H9 (cell line): ENCODE data around the gene OR2D2. TPM values are rescaled to one million over a fixed set of nuclear protein-coding genes. Genes with fewer than 3 reads are reported as not detected.

Source experiments
- DNase-seq: peaks from one replicate; pipeline ENCODE4 v3.0.0-alpha.2; 2017
- H2AFZ ChIP-seq: one replicate; pipeline ENCODE4 v1.6.1; 2013; ENCODE audit warnings: mild to moderate bottlenecking, low read length, control low read depth, moderate library complexity
- H2AK5ac ChIP-seq: 2 replicates; pipeline ENCODE4 v1.6.1; 2013; ENCODE audit warnings: low read length, control low read depth, mixed read lengths; ENCODE audit not compliant: insufficient read length
- H2BK120ac ChIP-seq: one replicate; pipeline ENCODE4 v1.6.1; 2013; ENCODE audit warnings: low read depth, mild to moderate bottlenecking, low read length, control low read depth, inconsistent platforms; ENCODE audit not compliant: poor library complexity, severe bottlenecking
- H2BK12ac ChIP-seq: 2 replicates; pipeline ENCODE4 v1.6.1; 2013; ENCODE audit warnings: low read length, control low read depth, mixed read lengths, low read depth; ENCODE audit not compliant: insufficient read length
- H2BK15ac ChIP-seq: 2 replicates; pipeline ENCODE4 v1.6.1; 2013; ENCODE audit warnings: low read depth, low read length, control low read depth
- H2BK20ac ChIP-seq: one replicate; pipeline ENCODE4 v1.6.1; 2013; ENCODE audit warnings: low read depth, mild to moderate bottlenecking, low read length, control low read depth, inconsistent platforms; ENCODE audit not compliant: poor library complexity, severe bottlenecking
- H2BK5ac ChIP-seq: 2 replicates; pipeline ENCODE4 v1.6.1; 2013; ENCODE audit warnings: low read length, control low read depth, mixed read lengths; ENCODE audit not compliant: insufficient read length
- H3K14ac ChIP-seq: 2 replicates; pipeline ENCODE4 v1.6.1; 2013; ENCODE audit warnings: low read length, control low read depth; ENCODE audit not compliant: insufficient read depth
- H3K18ac ChIP-seq: 2 replicates; pipeline ENCODE4 v1.6.1; 2013; ENCODE audit warnings: low read depth, mild to moderate bottlenecking, mixed read lengths, low read length, control low read depth; ENCODE audit not compliant: insufficient read length
- H3K23ac ChIP-seq: 2 replicates; pipeline ENCODE4 v1.6.1; 2013; ENCODE audit warnings: low read length, control low read depth, mixed read lengths, low read depth; ENCODE audit not compliant: insufficient read length
- H3K23me2 ChIP-seq: 2 replicates; pipeline ENCODE4 v1.6.1; 2013; ENCODE audit warnings: low read depth, mild to moderate bottlenecking, mixed read lengths, low read length, control low read depth; ENCODE audit not compliant: insufficient read length, poor library complexity, severe bottlenecking
- H3K27ac ChIP-seq: 2 replicates; pipeline ENCODE4 v1.5.1; 2013; ENCODE audit warnings: low read length, control low read depth, mixed read lengths, low read depth; ENCODE audit not compliant: insufficient read length
- H3K27me3 ChIP-seq: 2 replicates; pipeline ENCODE4 v1.6.1; 2013; ENCODE audit warnings: low read length, control low read depth, inconsistent platforms; ENCODE audit not compliant: insufficient read depth
- H3K4ac ChIP-seq: 2 replicates; pipeline ENCODE4 v1.6.1; 2013; ENCODE audit warnings: low read depth, mild to moderate bottlenecking, control low read depth, inconsistent platforms, low read length, moderate library complexity
- H3K4me1 ChIP-seq: 2 replicates; pipeline ENCODE4 v1.6.1; 2013; ENCODE audit warnings: low read length, control low read depth, inconsistent platforms; ENCODE audit not compliant: insufficient read depth
- H3K4me2 ChIP-seq: 2 replicates; pipeline ENCODE4 v1.6.1; 2013; ENCODE audit warnings: low read length, control low read depth, mixed read lengths; ENCODE audit not compliant: insufficient read length, insufficient read depth
- H3K56ac ChIP-seq: 2 replicates; pipeline ENCODE4 v1.6.1; 2013; ENCODE audit warnings: low read depth, mild to moderate bottlenecking, mixed read lengths, low read length, control low read depth; ENCODE audit not compliant: insufficient read length
- H3K79me1 ChIP-seq: 2 replicates; pipeline ENCODE4 v1.6.1; 2013; ENCODE audit warnings: low read depth, mild to moderate bottlenecking, moderate library complexity, low read length, control low read depth, inconsistent platforms; ENCODE audit not compliant: insufficient read depth, poor library complexity, severe bottlenecking
- H3K79me2 ChIP-seq: 2 replicates; pipeline ENCODE4 v1.6.1; 2013; ENCODE audit warnings: low read length, control low read depth, inconsistent platforms; ENCODE audit not compliant: insufficient read depth
- H3K9ac ChIP-seq: 2 replicates; pipeline ENCODE4 v1.6.1; 2013; ENCODE audit warnings: low read length, control low read depth, mixed read lengths; ENCODE audit not compliant: insufficient read length; ENCODE audit errors: extremely low read depth
- H3K9me3 ChIP-seq: one replicate; pipeline ENCODE4 v1.6.1; 2013; ENCODE audit warnings: low read depth, low read length, inconsistent platforms; ENCODE audit not compliant: control insufficient read depth
- H3T11ph ChIP-seq: one replicate; pipeline ENCODE4 v1.6.1; 2013; ENCODE audit warnings: mild to moderate bottlenecking, low read length, control low read depth, inconsistent platforms
- H4K20me1 ChIP-seq: one replicate; pipeline ENCODE4 v1.6.1; 2013; ENCODE audit not compliant: control insufficient read depth, insufficient read length, insufficient read depth
- H4K5ac ChIP-seq: 2 replicates; pipeline ENCODE4 v1.6.1; 2013; ENCODE audit warnings: low read depth, mild to moderate bottlenecking, mixed read lengths, low read length, control low read depth; ENCODE audit not compliant: insufficient read length
- H4K8ac ChIP-seq: replicated peaks from 2 replicates; pipeline ENCODE4 v1.6.1; 2013; ENCODE audit warnings: low read length, control low read depth, mixed read lengths, low read depth; ENCODE audit not compliant: insufficient read length
- H4K91ac ChIP-seq: 2 replicates; pipeline ENCODE4 v1.6.1; 2013; ENCODE audit warnings: low read depth, mild to moderate bottlenecking, moderate library complexity, mixed read lengths, low read length, control low read depth; ENCODE audit not compliant: insufficient read length
- H3K27ac Mint-ChIP-seq, 3 experiments: 2 replicates in 2 of 3; 3 replicates in 1 of 3; pipeline ENCODE4 v1.8.0; 2020 to 2021; ENCODE audit warnings: mixed read lengths in 3 of 3, mild to moderate bottlenecking in 1 of 3, moderate library complexity in 1 of 3
- H3K27me3 Mint-ChIP-seq: 2 replicates; pipeline ENCODE4 v1.8.0; 2021; ENCODE audit warnings: low read depth, mild to moderate bottlenecking, moderate library complexity, mixed read lengths
- H3K36me3 Mint-ChIP-seq, 3 experiments: 2 replicates in 2 of 3; 3 replicates in 1 of 3; pipeline ENCODE4 v1.8.0; 2020 to 2021; ENCODE audit warnings: low read depth in 3 of 3, mixed read lengths in 3 of 3; ENCODE audit not compliant: insufficient read depth in 1 of 3
- H3K4me1 Mint-ChIP-seq, 2 experiments: 2 replicates each; pipeline ENCODE4 v1.8.0; 2020; ENCODE audit warnings: mixed read lengths in 2 of 2
- H3K4me3 Mint-ChIP-seq, 2 experiments: 2 replicates in 1 of 2; 3 replicates in 1 of 2; pipeline ENCODE4 v1.8.0; 2020 to 2021; ENCODE audit warnings: mild to moderate bottlenecking in 2 of 2, mixed read lengths in 2 of 2, moderate library complexity in 1 of 2
- H3K9me3 Mint-ChIP-seq, 2 experiments: 2 replicates in 1 of 2; 3 replicates in 1 of 2; pipeline ENCODE4 v1.8.0; 2020; ENCODE audit warnings: mild to moderate bottlenecking in 2 of 2, mixed read lengths in 2 of 2, moderate library complexity in 1 of 2
- WGBS: extraction: QIAGEN DNeasy Blood & Tissue Kit; methylation state at CpG from one replicate; pipeline ENCODE4 v1.1.7; 2013; ENCODE audit warnings: missing lambda C conversion rate, low lambda C conversion rate, mixed read lengths; ENCODE audit not compliant: insufficient read length; ENCODE audit errors: extremely low coverage; 5-methylcytosine and 5-hydroxymethylcytosine counted together
- total RNA-seq: library from RNA; stranded (reverse); gene quantifications from 2 replicates; pipeline ENCODE4 v1.2.1, GENCODE V29; 2021
- TF ChIP-seq, protein P1 (sequence below): fragments of 200-600 bp; sonication (generic); conservative IDR thresholded peaks from 3 replicates; pipeline ENCODE4 v1.8.0; 2021; ENCODE audit warnings: antibody characterized with exemption, mild to moderate bottlenecking

The OR2D2 gene
- total RNA-seq, 1 experiment from 2014 or later, result 0.26 TPM

DNA sequence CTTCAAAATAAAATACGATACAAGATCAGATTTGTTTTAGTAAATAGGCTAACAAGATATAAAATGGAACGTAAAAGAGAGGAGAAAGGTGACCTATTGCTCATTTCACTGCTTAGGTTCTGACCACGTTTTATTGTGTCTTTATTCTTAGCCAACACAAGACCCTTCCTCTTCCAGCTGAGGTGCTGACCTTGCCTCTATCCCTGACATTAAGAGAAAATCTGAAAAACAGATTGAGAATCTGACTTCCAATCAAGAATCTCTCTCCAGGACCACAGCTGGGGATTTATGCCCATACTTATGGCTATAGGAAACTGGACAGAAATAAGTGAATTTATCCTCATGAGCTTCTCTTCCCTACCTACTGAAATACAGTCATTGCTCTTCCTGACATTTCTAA, 46.9 kb downstream of the OR2D2 start, which contains the start of gene OR10A5:
Gene OR10A5, plus strand, starts transcription at position 301 of the 400 bp plus-strand sequence. Its CDS starts 0 bp downstream, at position 301.
- Histone ChIP-seq H3K79me2 (no peaks in the 10 kb centered on the region), H3K9ac (no peak within 1 kb of the TSS), H3K14ac (no peak within 1 kb of the TSS), H3T11ph (no peak within 1 kb of the TSS), H3K79me1 (no peaks in the 10 kb centered on the region), H3K23ac (no peak within 1 kb of the TSS), H4K8ac (no peak within 1 kb of the TSS), H3K18ac (no peak within 1 kb of the TSS), H2BK5ac (no peak within 1 kb of the TSS), H3K27ac (no peak within 1 kb of the TSS), H4K91ac (no peak within 1 kb of the TSS), H2AK5ac (no peak within 1 kb of the TSS), H4K20me1 (no peaks in the 10 kb centered on the region), H3K4ac (no peak within 1 kb of the TSS), H2BK12ac (no peak within 1 kb of the TSS), H2BK20ac (no peak within 1 kb of the TSS), H3K4me1 (no peaks in the 10 kb centered on the region), H3K23me2 (no peaks in the 10 kb centered on the region), H4K5ac (no peak within 1 kb of the TSS), H3K9me3 (no peaks in the 10 kb centered on the region), H3K27me3 (no peaks in the 10 kb centered on the region), H3K4me2 (no peak within 1 kb of the TSS), H2BK15ac (no peak within 1 kb of the TSS), H2AFZ (no peak within 1 kb of the TSS), H2BK120ac (no peak within 1 kb of the TSS), H3K56ac (no peak within 1 kb of the TSS)
- TF ChIP-seq, protein P1, sequence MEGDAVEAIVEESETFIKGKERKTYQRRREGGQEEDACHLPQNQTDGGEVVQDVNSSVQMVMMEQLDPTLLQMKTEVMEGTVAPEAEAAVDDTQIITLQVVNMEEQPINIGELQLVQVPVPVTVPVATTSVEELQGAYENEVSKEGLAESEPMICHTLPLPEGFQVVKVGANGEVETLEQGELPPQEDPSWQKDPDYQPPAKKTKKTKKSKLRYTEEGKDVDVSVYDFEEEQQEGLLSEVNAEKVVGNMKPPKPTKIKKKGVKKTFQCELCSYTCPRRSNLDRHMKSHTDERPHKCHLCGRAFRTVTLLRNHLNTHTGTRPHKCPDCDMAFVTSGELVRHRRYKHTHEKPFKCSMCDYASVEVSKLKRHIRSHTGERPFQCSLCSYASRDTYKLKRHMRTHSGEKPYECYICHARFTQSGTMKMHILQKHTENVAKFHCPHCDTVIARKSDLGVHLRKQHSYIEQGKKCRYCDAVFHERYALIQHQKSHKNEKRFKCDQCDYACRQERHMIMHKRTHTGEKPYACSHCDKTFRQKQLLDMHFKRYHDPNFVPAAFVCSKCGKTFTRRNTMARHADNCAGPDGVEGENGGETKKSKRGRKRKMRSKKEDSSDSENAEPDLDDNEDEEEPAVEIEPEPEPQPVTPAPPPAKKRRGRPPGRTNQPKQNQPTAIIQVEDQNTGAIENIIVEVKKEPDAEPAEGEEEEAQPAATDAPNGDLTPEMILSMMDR, result no peak
- H3K9me3 Mint-ChIP-seq, result peaks cover 16 to 23% of the 10 kb centered on the region in 2 experiments
- peaks cover 2% of the 10 kb centered on the region for H3K27me3 Mint-ChIP-seq
- WGBS, result no CpG with 5 or more reads among the region's 3 CpGs
- peaks cover 6 to 34% (median 17%) of the 10 kb centered on the region in 3 experiments; a peak in 6 of 7 replicates for H3K36me3 Mint-ChIP-seq
- DNase-seq, result no peak
- H3K4me1 Mint-ChIP-seq, result peaks cover 23 to 24% of the 10 kb centered on the region in 2 experiments
- H3K4me3 Mint-ChIP-seq, result no peak within 1 kb of the TSS
- H3K27ac Mint-ChIP-seq, result no peak within 1 kb of the TSS
